Iris pigment epithelial cell (primary cell): ENCODE results near the gene RIMBP3C.
"Not testable (repeated sequence)": the region's sequence is repeated elsewhere in the genome, so short reads cannot be mapped to it uniquely, and the experiment has no call there.

Experiments
- DNase-seq: peaks from one replicate; pipeline ENCODE4 v3.0.0-alpha.2; 2011; ENCODE audit warnings: low read depth

RIMBP3C gene, protein sequence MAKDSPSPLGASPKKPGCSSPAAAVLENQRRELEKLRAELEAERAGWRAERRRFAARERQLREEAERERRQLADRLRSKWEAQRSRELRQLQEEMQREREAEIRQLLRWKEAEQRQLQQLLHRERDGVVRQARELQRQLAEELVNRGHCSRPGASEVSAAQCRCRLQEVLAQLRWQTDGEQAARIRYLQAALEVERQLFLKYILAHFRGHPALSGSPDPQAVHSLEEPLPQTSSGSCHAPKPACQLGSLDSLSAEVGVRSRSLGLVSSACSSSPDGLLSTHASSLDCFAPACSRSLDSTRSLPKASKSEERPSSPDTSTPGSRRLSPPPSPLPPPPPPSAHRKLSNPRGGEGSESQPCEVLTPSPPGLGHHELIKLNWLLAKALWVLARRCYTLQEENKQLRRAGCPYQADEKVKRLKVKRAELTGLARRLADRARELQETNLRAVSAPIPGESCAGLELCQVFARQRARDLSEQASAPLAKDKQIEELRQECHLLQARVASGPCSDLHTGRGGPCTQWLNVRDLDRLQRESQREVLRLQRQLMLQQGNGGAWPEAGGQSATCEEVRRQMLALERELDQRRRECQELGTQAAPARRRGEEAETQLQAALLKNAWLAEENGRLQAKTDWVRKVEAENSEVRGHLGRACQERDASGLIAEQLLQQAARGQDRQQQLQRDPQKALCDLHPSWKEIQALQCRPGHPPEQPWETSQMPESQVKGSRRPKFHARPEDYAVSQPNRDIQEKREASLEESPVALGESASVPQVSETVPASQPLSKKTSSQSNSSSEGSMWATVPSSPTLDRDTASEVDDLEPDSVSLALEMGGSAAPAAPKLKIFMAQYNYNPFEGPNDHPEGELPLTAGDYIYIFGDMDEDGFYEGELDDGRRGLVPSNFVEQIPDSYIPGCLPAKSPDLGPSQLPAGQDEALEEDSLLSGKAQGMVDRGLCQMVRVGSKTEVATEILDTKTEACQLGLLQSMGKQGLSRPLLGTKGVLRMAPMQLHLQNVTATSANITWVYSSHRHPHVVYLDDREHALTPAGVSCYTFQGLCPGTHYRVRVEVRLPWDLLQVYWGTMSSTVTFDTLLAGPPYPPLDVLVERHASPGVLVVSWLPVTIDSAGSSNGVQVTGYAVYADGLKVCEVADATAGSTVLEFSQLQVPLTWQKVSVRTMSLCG (N-terminal part only)

GRCh38 chr22:21551361-21551760, at the start of gene RIMBP3C:
RIMBP3C (minus strand) TSS chr22:21551461; CDS start chr22:21550976, 485 bp downstream.
- not testable (repeated sequence) for DNase-seq

GRCh38 chr22:21599053-21599893, 48.0 kb upstream of the RIMBP3C start:
- no peak for DNase-seq

- DNase-seq = no peak
These were observed 47.0 kb upstream of the RIMBP3C start for GRCh38 chr22:21598302-21598701.

GRCh38 chr22:21596356-21597135, 45.3 kb upstream of the RIMBP3C start:
- not testable (repeated sequence) for DNase-seq

- peak; percentile 21 for DNase-seq
These were observed 43.7 kb upstream of the RIMBP3C start for GRCh38 chr22:21594865-21595452.

GRCh38 chr22:21593406-21594232, 42.4 kb upstream of the RIMBP3C start:
- DNase-seq = no peak

DNA sequence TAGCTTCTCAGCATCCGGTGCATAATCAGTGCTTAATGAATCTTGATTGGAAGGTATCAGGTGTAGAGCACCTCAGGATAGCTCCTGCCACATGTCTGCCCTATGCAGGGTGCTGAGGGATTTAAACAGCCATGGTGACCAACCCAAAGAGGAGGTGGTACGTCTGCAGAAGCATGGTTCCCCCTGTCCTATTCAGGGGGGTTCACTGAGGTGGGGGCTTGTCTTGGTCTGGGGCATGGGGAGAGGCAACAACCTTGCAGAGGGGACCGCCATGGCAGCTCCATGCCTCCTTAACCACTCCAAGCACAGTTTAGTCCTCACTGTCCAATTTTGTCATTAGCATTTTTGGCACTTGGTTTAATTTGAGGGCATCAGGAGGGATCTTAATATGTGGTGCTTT, 41.2 kb upstream of the RIMBP3C start:
- no peak for DNase-seq

DNA sequence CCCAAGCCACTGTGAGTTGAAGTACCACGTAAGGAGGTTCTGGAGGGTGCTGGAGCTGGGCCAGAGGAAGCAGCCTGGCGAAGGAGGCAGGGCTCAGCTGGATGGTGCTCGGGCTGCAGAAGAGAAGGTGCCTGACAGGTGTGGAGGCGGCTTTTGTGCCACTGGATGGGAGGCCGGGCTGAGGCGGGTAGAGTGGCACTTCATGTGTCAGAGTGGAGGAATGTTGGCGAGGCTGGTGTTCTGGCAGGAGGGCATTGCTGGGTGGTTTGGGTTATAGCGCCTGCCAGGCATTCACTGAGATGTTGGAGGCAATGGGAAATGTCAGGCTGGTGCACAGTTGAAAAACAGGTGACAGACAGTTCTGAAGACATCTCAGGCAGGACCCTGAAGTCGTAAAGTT, 40.4 kb upstream of the RIMBP3C start:
- no peak for DNase-seq

- DNase-seq = no peak
These were observed 39.8 kb upstream of the RIMBP3C start for GRCh38 chr22:21590809-21591641.

DNA sequence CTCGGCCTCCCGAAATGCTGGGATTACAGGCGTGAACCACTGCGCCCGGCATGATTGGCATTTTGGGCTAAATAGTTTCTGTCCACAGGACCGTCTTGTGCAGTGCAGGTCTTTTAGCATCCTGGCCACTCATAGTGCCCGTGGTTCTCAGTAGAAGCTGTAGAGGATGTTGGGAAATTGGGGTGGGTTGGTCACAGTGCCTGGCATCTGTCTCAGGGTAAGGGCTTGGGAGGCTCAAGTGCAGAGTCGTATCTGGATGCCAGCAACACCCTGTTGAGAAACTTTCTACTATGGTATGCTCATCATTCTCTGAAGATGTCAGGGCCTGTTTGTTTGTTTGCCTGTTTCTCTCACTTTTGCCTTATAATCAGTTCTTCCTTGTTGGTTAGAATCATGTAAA, 38.1 kb upstream of the RIMBP3C start:
- DNase-seq = no peak

GRCh38 chr22:21587803-21588611, 36.7 kb upstream of the RIMBP3C start:
- DNase-seq = peak; percentile 45

GRCh38 chr22:21585389-21585788, 34.1 kb upstream of the RIMBP3C start:
- no peak for DNase-seq

- DNase-seq = no peak
These were observed 31.8 kb upstream of the RIMBP3C start for GRCh38 chr22:21582801-21583740.

- not testable (repeated sequence) for DNase-seq
These were observed 29.9 kb upstream of the RIMBP3C start for GRCh38 chr22:21581009-21581713.

GRCh38 chr22:21580623-21581007, 29.4 kb upstream of the RIMBP3C start:
- not testable (repeated sequence) for DNase-seq

DNA sequence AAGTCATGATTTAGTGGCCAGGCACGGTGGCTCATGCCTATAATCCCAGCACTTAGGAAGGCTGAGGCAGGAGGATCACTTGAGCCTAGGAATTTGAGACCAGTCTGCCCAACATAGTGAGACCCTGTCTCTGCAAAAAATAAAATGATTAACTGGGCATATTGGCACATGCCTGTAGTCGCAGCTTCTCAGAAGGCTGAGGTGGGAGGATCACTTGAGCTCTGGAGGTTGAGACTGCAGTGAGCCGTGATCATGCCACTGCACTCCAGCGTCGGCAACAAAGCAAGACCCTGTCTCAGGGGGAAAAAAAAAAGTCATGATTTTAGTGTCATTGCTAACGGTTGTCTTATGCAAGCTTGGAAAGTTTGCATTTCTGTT, 28.2 kb upstream of the RIMBP3C start:
- no peak for DNase-seq
